Lung (tissue), 16 donors: ENCODE data around the gene ZNF280C. TPM values are rescaled to one million over a fixed set of nuclear protein-coding genes. Genes with fewer than 3 reads are reported as not detected.

ENCODE experiments used
- ATAC-seq: fragments of 200-7000 bp; cut with Tn5 transposase; one replicate; pipeline ENCODE4 v1.9.1; 2020; ENCODE audit warnings: moderate number of reproducible peaks; ENCODE audit not compliant: insufficient read depth, low FRiP score
- DNase-seq, 3 donors: peaks; one replicate each; pipeline ENCODE4 v3.0.0-alpha.2; 2013 to 2017
- H3K27ac ChIP-seq, 2 donors: one replicate each; pipeline ENCODE4 v1.5.1; 2013; ENCODE audit warnings: mild to moderate bottlenecking in 2 of 2, moderate library complexity in 2 of 2, control low read depth in 1 of 2, inconsistent platforms in 1 of 2, low read depth in 1 of 2, low read length in 1 of 2
- H3K27me3 ChIP-seq, 3 donors: one replicate each; pipeline ENCODE4 v1.5.1; 2013; ENCODE audit warnings: low read length in 2 of 3; ENCODE audit not compliant: control insufficient read depth in 3 of 3, insufficient read depth in 3 of 3
- H3K36me3 ChIP-seq, 4 donors: one replicate each; pipeline ENCODE4 v1.5.1; 2013; ENCODE audit warnings: low read length in 4 of 4, mild to moderate bottlenecking in 1 of 4, moderate library complexity in 1 of 4; ENCODE audit not compliant: control insufficient read depth in 4 of 4, insufficient read depth in 4 of 4
- H3K4me1 ChIP-seq, 5 donors: one replicate each; pipeline ENCODE4 v1.5.1; 2013; ENCODE audit warnings: low read length in 5 of 5, mild to moderate bottlenecking in 2 of 5, moderate library complexity in 1 of 5; ENCODE audit not compliant: control insufficient read depth in 5 of 5, insufficient read depth in 5 of 5
- H3K4me3 ChIP-seq: one replicate; pipeline ENCODE4 v1.5.1; 2013; ENCODE audit warnings: mild to moderate bottlenecking, control low read depth, moderate library complexity
- H3K9ac ChIP-seq, 2 donors: one replicate each; pipeline ENCODE4 v1.5.1; 2013; ENCODE audit warnings: low read length in 2 of 2, control low read depth in 1 of 2; ENCODE audit not compliant: insufficient read depth in 1 of 2
- H3K9me3 ChIP-seq, 4 donors: one replicate each; pipeline ENCODE4 v1.5.1; 2013; ENCODE audit warnings: low read length in 3 of 4, mild to moderate bottlenecking in 1 of 4, moderate library complexity in 1 of 4; ENCODE audit not compliant: control insufficient read depth in 4 of 4, insufficient read depth in 3 of 4
- WGBS, 2 donors: extraction: QIAGEN DNeasy Blood & Tissue Kit; methylation state at CpG; one replicate each; pipeline ENCODE4 v1.1.7; 2013; 5-methylcytosine and 5-hydroxymethylcytosine counted together
- long read RNA-seq, 5 donors: transcript quantifications; one replicate each; lab custom pipeline, GENCODE V29; 2026
- polyA plus RNA-seq, 2 donors: library from polyadenylated mRNA; stranded (reverse); fragments of 200-250 nt; gene quantifications; one replicate each; pipeline ENCODE4 v1.2.1, GENCODE V29; 2013
- total RNA-seq, 2 donors: library from RNA; depleted of rRNA in 1 of 2; stranded (reverse); fragments of >200 nt in 1 of 2; gene quantifications; one replicate each; pipeline ENCODE4 v1.2.1, GENCODE V29; 2014 to 2021
- TF ChIP-seq, protein P1 (sequence below): IDR thresholded peaks from 2 replicates; pipeline ENCODE4 v1.5.1; 2012; ENCODE audit warnings: mild to moderate bottlenecking; ENCODE audit errors: control extremely low read depth, extremely low read depth
- donor health status: control.
- donor health status: control.
- donor health status: Bipolar disorder and iron deficiency.
- donor health status: healthy.
- donor health status: DM: yes; HTN: yes; CAD: no.

The ZNF280C gene, protein sequence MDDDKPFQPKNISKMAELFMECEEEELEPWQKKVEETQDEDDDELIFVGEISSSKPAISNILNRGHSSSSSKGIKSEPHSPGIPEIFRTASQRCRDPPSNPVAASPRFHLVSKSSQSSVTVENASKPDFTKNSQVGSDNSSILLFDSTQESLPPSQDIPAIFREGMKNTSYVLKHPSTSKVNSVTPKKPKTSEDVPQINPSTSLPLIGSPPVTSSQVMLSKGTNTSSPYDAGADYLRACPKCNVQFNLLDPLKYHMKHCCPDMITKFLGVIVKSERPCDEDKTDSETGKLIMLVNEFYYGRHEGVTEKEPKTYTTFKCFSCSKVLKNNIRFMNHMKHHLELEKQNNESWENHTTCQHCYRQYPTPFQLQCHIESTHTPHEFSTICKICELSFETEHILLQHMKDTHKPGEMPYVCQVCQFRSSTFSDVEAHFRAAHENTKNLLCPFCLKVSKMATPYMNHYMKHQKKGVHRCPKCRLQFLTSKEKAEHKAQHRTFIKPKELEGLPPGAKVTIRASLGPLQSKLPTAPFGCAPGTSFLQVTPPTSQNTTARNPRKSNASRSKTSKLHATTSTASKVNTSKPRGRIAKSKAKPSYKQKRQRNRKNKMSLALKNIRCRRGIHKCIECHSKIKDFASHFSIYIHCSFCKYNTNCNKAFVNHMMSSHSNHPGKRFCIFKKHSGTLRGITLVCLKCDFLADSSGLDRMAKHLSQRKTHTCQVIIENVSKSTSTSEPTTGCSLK
- 1 to 10 TPM; 3.4 to 7.3 TPM for total RNA-seq
- 1 to 10 TPM; 1.2 to 1.7 TPM for polyA plus RNA-seq
- long read RNA-seq, donor 1, full-length matches to known transcripts, result 1 of 1 reads
- long read RNA-seq, donor 1, partial matches to known transcripts, result 0 of 1 reads
- long read RNA-seq, donor 1, other reads (novel, unspliced or antisense), result 0 of 1 reads
- long read RNA-seq, donor 2, result 0 reads
- long read RNA-seq, donor 3, full-length matches to known transcripts, result 1 of 1 reads
- long read RNA-seq, donor 3, partial matches to known transcripts, result 0 of 1 reads
- long read RNA-seq, donor 3, other reads (novel, unspliced or antisense), result 0 of 1 reads
- long read RNA-seq, donor 4, result 0 reads
- long read RNA-seq, donor 5, result 0 reads

DNA sequence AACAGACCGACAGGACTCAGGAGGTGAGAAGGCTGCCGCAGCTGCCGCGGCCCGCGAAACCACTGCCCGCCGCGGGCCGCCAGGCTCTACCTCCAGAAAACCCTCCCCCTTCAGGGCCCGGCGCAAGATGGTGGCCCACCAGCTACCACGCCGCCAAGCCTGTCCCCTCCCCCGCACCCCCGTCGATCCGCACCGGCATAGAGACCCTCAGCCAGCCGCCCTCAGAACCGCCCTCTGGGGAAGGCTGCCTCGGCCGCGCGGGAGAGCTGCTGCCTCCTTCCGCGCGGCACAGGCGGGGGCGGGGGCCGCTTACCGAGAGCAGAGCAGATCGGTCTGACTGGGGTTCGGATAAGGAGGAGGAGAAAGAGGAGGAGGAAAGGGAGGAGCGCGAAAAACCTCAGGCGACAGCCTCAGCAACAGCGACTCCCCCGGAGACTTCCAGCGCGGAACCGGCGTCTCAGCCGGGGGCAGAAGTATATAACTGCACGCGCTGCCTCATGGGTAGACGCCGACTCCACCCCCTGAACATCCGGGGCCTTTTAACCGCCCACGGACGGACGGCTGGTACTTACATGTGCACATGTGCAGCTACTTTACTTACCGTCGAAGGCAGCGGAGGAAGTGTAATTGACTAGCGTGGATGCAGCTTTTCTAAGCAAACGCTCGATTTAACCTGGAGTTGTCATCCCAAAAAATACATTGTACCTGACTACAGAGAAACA, at the start of gene ZNF280C:
Gene ZNF280C, minus strand, starts transcription at position 451 of the 722 bp plus-strand sequence. CDS start 8,450 bp downstream, outside the sequence.
- peak within 1 kb of the TSS; percentile 84 to 85 for H3K27ac ChIP-seq
- H3K4me3 ChIP-seq, result peak within 1 kb of the TSS; percentile 62
- H3K27me3 ChIP-seq, result peaks cover 0 to 3% (median 0%) of the 10 kb centered on the region in 3 donors
- peaks cover 0 to 3% (median 0%) of the 10 kb centered on the region in 5 donors for H3K4me1 ChIP-seq
- peaks cover 0 to 6% (median 0%) of the 10 kb centered on the region in 4 donors for H3K9me3 ChIP-seq
- DNase-seq (peak; percentile 92 to 95 (median 93)), ATAC-seq (peak; percentile 92)
- H3K9ac ChIP-seq, result peak within 1 kb of the TSS; percentile 56 to 76
- H3K36me3 ChIP-seq, result no peaks in the 10 kb centered on the region
- WGBS, 2 donors, result 4 to 34% methylated on average over 32 to 59 of the region's 59 CpGs
- TF ChIP-seq, protein P1, sequence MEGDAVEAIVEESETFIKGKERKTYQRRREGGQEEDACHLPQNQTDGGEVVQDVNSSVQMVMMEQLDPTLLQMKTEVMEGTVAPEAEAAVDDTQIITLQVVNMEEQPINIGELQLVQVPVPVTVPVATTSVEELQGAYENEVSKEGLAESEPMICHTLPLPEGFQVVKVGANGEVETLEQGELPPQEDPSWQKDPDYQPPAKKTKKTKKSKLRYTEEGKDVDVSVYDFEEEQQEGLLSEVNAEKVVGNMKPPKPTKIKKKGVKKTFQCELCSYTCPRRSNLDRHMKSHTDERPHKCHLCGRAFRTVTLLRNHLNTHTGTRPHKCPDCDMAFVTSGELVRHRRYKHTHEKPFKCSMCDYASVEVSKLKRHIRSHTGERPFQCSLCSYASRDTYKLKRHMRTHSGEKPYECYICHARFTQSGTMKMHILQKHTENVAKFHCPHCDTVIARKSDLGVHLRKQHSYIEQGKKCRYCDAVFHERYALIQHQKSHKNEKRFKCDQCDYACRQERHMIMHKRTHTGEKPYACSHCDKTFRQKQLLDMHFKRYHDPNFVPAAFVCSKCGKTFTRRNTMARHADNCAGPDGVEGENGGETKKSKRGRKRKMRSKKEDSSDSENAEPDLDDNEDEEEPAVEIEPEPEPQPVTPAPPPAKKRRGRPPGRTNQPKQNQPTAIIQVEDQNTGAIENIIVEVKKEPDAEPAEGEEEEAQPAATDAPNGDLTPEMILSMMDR, result no peak

DNA sequence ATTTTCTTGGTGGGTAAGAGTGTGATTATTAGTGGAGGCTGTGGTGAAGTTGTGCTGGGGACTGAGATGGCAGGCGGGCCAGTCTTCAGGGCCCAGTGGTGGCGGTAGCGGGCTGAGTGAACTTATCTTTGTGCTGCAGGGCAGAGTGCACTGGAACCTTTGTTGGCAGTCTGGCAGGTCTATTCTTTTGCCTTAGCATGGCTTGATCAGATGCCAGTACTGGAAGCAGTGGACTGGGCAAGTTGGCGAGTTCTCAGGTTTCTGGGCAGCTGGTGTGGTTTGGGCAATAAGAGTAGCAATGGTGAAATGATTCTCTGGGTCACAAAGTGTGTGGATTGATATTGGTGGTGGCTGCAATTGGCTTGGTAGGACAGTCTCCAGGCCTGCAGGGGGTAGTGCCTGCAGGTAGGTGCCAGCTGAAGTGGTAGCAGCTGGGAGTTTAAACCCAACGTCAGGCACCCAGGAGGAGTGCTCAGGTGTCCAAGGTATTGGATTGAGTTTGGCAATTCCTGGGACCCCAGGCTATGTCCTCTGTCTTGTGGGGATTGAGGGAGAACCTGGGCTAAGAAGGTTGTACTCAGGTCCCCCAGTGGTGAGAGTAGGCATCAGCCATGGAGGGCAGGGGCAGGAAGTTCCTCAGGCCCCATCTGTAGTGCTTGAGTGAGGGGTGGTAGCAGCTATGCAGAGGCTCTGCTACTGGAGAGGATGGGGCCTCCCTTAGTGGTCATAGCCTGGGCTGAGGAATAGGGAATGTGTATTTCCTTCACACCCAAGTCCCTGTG, 36.1 kb upstream of the ZNF280C start:
- no peaks in the 10 kb centered on the region for H3K4me1 ChIP-seq
- H3K27ac ChIP-seq, result no peak overlapping the region
- WGBS, 2 donors, result 77 to 97% methylated on average over 5 of the region's 5 CpGs
- H3K27me3 ChIP-seq, result no peaks in the 10 kb centered on the region
- ATAC-seq, result no peak
- H3K4me3 ChIP-seq, result no peak overlapping the region
- TF ChIP-seq, protein P1, result no peak
- peaks cover 0 to 2% (median 0%) of the 10 kb centered on the region in 4 donors for H3K9me3 ChIP-seq
- DNase-seq, result no peak
- no peaks in the 10 kb centered on the region for H3K36me3 ChIP-seq
- no peak overlapping the region for H3K9ac ChIP-seq

DNA sequence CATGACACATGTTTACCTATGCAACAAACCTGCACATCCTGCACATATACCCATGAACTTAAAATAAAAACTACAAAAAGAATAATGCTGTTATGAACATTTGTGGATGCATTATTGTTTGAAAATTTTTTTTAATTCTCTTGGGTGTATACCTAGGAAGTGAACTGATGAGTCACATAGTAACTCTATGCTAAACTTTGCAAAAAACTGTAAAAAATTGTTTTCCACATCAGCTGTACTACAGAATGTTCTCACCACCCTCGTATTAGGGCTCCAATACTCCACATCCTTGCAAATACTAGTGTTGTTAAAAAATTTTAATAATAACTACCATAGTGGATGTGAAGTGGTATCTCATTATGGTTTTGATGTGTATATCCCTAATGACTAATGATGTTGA, 33.3 kb upstream of the ZNF280C start:
- WGBS, 2 donors, result 49 to 91% methylated on average over 1 of the region's 1 CpG
- H3K4me3 ChIP-seq, result no peak overlapping the region
- H3K4me1 ChIP-seq, result no peaks in the 10 kb centered on the region
- DNase-seq, result no peak
- H3K9ac ChIP-seq, result no peak overlapping the region
- peaks cover 0 to 2% (median 0%) of the 10 kb centered on the region in 4 donors for H3K9me3 ChIP-seq
- H3K27ac ChIP-seq, result no peak overlapping the region
- ATAC-seq, result no peak
- TF ChIP-seq, protein P1, result no peak
- no peaks in the 10 kb centered on the region for H3K27me3 ChIP-seq
- H3K36me3 ChIP-seq, result no peaks in the 10 kb centered on the region
